IMR-90 (cell line): ENCODE data around the gene RAD51D. TPM values are rescaled to one million over a fixed set of nuclear protein-coding genes. Genes with fewer than 3 reads are reported as not detected.

ENCODE experiments used
- ATAC-seq: fragments of 200-7000 bp; cut with Tn5 transposase; 2 replicates; pipeline ENCODE4 v1.9.1; 2020; ENCODE audit warnings: low read depth, mild to moderate bottlenecking, moderate library complexity
- BruUV-seq: library from RNA; stranded (reverse); fragments of 400-500 nt; replicated peaks from 2 replicates; lab custom pipeline; 2021; lab: Mats Ljungman, UMichigan
- CTCF ChIA-PET: fragments of 300-600 bp; formaldehyde crosslinking; extraction: SDS; loops from one replicate; lab custom pipeline; 2021; ENCODE audit warnings: antibody characterized with exemption; lab: Yijun Ruan, JAX
- POLR2A ChIA-PET: fragments of 300-600 bp; sonication (Branson Sonifier 250); formaldehyde crosslinking; loops from one replicate; lab custom pipeline; 2022; ENCODE audit warnings: antibody characterized with exemption; ENCODE audit not compliant: unreplicated experiment; lab: Charles Lee
- DNase-seq: peaks from one replicate; pipeline ENCODE4 v3.0.0; 2013
- H2AFZ ChIP-seq: replicated peaks from 2 replicates; pipeline ENCODE3; 2013; ENCODE audit warnings: low read length, mild to moderate bottlenecking; ENCODE audit not compliant: poor library complexity
- H2AK5ac ChIP-seq: 2 replicates; pipeline ENCODE4 v1.6.1; 2013; ENCODE audit warnings: low read depth, low read length, inconsistent platforms
- H2AK9ac ChIP-seq: replicated peaks from 2 replicates; pipeline ENCODE3; 2013; ENCODE audit warnings: mild to moderate bottlenecking, low read depth, low read length, moderate library complexity; ENCODE audit not compliant: poor library complexity
- H2BK120ac ChIP-seq: 2 replicates; pipeline ENCODE4 v1.6.1; 2013; ENCODE audit warnings: low read depth, low read length, inconsistent platforms
- H2BK15ac ChIP-seq: 3 replicates; pipeline ENCODE4 v1.6.1; 2013; ENCODE audit warnings: low read depth, low read length, inconsistent platforms
- H2BK20ac ChIP-seq: 2 replicates; pipeline ENCODE4 v1.6.1; 2013; ENCODE audit warnings: low read depth, mild to moderate bottlenecking, inconsistent platforms, low read length, moderate library complexity
- H2BK5ac ChIP-seq: 2 replicates; pipeline ENCODE4 v1.6.1; 2013; ENCODE audit warnings: mild to moderate bottlenecking, low read depth, low read length, inconsistent platforms; ENCODE audit not compliant: poor library complexity, severe bottlenecking
- H3K14ac ChIP-seq: replicated peaks from 2 replicates; pipeline ENCODE4 v1.6.1; 2013; ENCODE audit warnings: low read depth, low read length, inconsistent platforms
- H3K18ac ChIP-seq: 2 replicates; pipeline ENCODE4 v1.6.1; 2013; ENCODE audit warnings: low read depth, low read length, control low read depth
- H3K23ac ChIP-seq: 2 replicates; pipeline ENCODE4 v1.6.1; 2013; ENCODE audit warnings: low read depth, low read length, inconsistent platforms
- H3K27ac ChIP-seq: 2 replicates; pipeline ENCODE4 v1.5.1; 2013; ENCODE audit warnings: mild to moderate bottlenecking, control low read depth, low read length; ENCODE audit not compliant: insufficient read depth
- H3K27me3 ChIP-seq: 2 replicates; pipeline ENCODE4 v1.6.1; 2013; ENCODE audit warnings: low read length; ENCODE audit not compliant: control insufficient read depth, insufficient read depth
- H3K36me3 ChIP-seq: 2 replicates; pipeline ENCODE4 v1.6.1; 2013; ENCODE audit warnings: low read length, mixed read lengths; ENCODE audit not compliant: control insufficient read depth, insufficient read depth
- H3K4ac ChIP-seq: 2 replicates; pipeline ENCODE4 v1.6.1; 2013; ENCODE audit warnings: low read depth, low read length, inconsistent platforms
- H3K4me1 ChIP-seq: 2 replicates; pipeline ENCODE4 v1.6.1; 2013; ENCODE audit warnings: low read length, mixed read lengths; ENCODE audit not compliant: control insufficient read depth, insufficient read depth
- H3K4me2 ChIP-seq: 2 replicates; pipeline ENCODE4 v1.6.1; 2013; ENCODE audit warnings: low read depth, mild to moderate bottlenecking, control low read depth, low read length, moderate library complexity
- H3K4me3 ChIP-seq: 2 replicates; pipeline ENCODE4 v1.5.1; 2013; ENCODE audit warnings: low read depth, mild to moderate bottlenecking, control low read depth, low read length, moderate library complexity; ENCODE audit not compliant: insufficient read depth
- H3K56ac ChIP-seq: 2 replicates; pipeline ENCODE4 v1.6.1; 2013; ENCODE audit warnings: low read length, inconsistent platforms; ENCODE audit not compliant: insufficient read depth; ENCODE audit errors: extremely low read depth
- H3K79me1 ChIP-seq, 2 experiments: 2 replicates each; pipeline ENCODE4 v1.6.1; 2013; ENCODE audit warnings: low read length in 2 of 2, inconsistent platforms in 1 of 2, low read depth in 1 of 2
- H3K9ac ChIP-seq: 2 replicates; pipeline ENCODE4 v1.6.1; 2013; ENCODE audit warnings: low read depth, low read length, control low read depth
- H3K9me1 ChIP-seq: 2 replicates; pipeline ENCODE4 v1.6.1; 2013; ENCODE audit warnings: low read length, inconsistent platforms; ENCODE audit not compliant: insufficient read depth
- H3K9me3 ChIP-seq: 2 replicates; pipeline ENCODE4 v1.6.1; 2013; ENCODE audit warnings: low read length; ENCODE audit not compliant: control insufficient read depth, insufficient read depth
- H4K20me1 ChIP-seq: 2 replicates; pipeline ENCODE4 v1.6.1; 2013; ENCODE audit warnings: low read length, inconsistent platforms; ENCODE audit not compliant: insufficient read depth
- H4K5ac ChIP-seq: 2 replicates; pipeline ENCODE4 v1.6.1; 2013; ENCODE audit warnings: mild to moderate bottlenecking, low read depth, low read length, control low read depth
- H4K8ac ChIP-seq, 2 experiments: 2 replicates each; pipeline ENCODE4 v1.6.1; 2013; ENCODE audit warnings: low read depth in 2 of 2, low read length in 2 of 2, control low read depth in 1 of 2, inconsistent platforms in 1 of 2
- H4K91ac ChIP-seq: 2 replicates; pipeline ENCODE4 v1.6.1; 2013; ENCODE audit warnings: low read depth, low read length, inconsistent platforms; ENCODE audit not compliant: insufficient read depth
- BHLHE40 ChIP-seq: fragments of 150-350 bp; IDR thresholded peaks from 2 replicates; pipeline ENCODE4 v1.6.1; 2016; ENCODE audit warnings: mild to moderate bottlenecking, low read depth, low read length
- CEBPB ChIP-seq: IDR thresholded peaks from 2 replicates; pipeline ENCODE4 v1.6.1; 2012; ENCODE audit warnings: low read depth, low read length, improper control_type of control experiment
- CHD1 ChIP-seq: IDR thresholded peaks from 2 replicates; pipeline ENCODE4 v1.6.1; 2012; ENCODE audit warnings: low read depth, low read length, improper control_type of control experiment
- FOS ChIP-seq: fragments of 150-350 bp; IDR thresholded peaks from 2 replicates; pipeline ENCODE4 v1.6.1; 2016; ENCODE audit warnings: low read depth, low read length
- MAFK ChIP-seq: IDR thresholded peaks from 2 replicates; pipeline ENCODE4 v1.6.1; 2012; ENCODE audit warnings: low read depth, low read length, improper control_type of control experiment
- MAZ ChIP-seq: IDR thresholded peaks from 2 replicates; pipeline ENCODE4 v1.6.1; 2012; ENCODE audit warnings: low read depth, mild to moderate bottlenecking, low read length, improper control_type of control experiment, moderate library complexity, borderline replicate concordance
- NFE2L2 ChIP-seq: fragments of 150-350 bp; IDR thresholded peaks from 2 replicates; pipeline ENCODE4 v1.6.1; 2016; ENCODE audit warnings: low read depth, mild to moderate bottlenecking, low read length
- POLR2A ChIP-seq: IDR thresholded peaks from 2 replicates; pipeline ENCODE4 v1.6.1; 2012; ENCODE audit warnings: mild to moderate bottlenecking, low read depth, low read length
- RAD21 ChIP-seq: IDR thresholded peaks from 2 replicates; pipeline ENCODE4 v1.6.1; 2012; ENCODE audit warnings: low read length, improper control_type of control experiment
- RCOR1 ChIP-seq: IDR thresholded peaks from 2 replicates; pipeline ENCODE4 v1.6.1; 2012; ENCODE audit warnings: mild to moderate bottlenecking, low read length, improper control_type of control experiment; ENCODE audit not compliant: insufficient replicate concordance
- RFX5 ChIP-seq: IDR thresholded peaks from 2 replicates; pipeline ENCODE4 v1.8.0; 2012; ENCODE audit warnings: low read depth, mild to moderate bottlenecking, low read length, moderate library complexity
- SMC3 ChIP-seq: fragments of 150-350 bp; IDR thresholded peaks from 2 replicates; pipeline ENCODE4 v1.6.1; 2016; ENCODE audit warnings: low read depth, mild to moderate bottlenecking, antibody characterized with exemption, low read length, moderate library complexity
- WGBS, 2 experiments: methylation state at CpG; one replicate each; pipeline versions ENCODE4 v1.1.5 to v1.1.7; 2013; ENCODE audit warnings: missing lambda C conversion rate in 2 of 2; ENCODE audit not compliant: insufficient read length in 1 of 2; ENCODE audit errors: extremely low coverage in 2 of 2; 5-methylcytosine and 5-hydroxymethylcytosine counted together
- dilution Hi-C: fragments of 300-500 bp; cut with HindIII; formaldehyde crosslinking; loops from one replicate; pipeline ENCODE4 v1.14.3; 2018; ENCODE audit warnings: low sequenced_read_pairs; ENCODE audit not compliant: unreplicated experiment
- in situ Hi-C: fragments of 300-500 bp; cut with MboI; formaldehyde crosslinking; loops from 3 replicates; pipeline ENCODE4 v1.14.3; 2019; ENCODE audit warnings: low sequenced_read_pairs, inconsistent platforms, mixed read lengths
- intact Hi-C: fragments of 100-400 bp; cut with micrococcal nuclease; formaldehyde crosslinking; loops from 2 replicates; pipeline ENCODE4 v1.10.0; 2022
- polyA plus RNA-seq, 3 experiments: library from polyadenylated mRNA; depleted of rRNA; stranded (reverse); fragments of >200 nt; gene quantifications; 2 replicates each; pipeline ENCODE4 v1.2.3, GENCODE V29; 2012; ENCODE audit warnings: low replicate concordance in 1 of 3
- total RNA-seq: library from RNA; depleted of rRNA; stranded (reverse); fragments of >200 nt; gene quantifications from 2 replicates; pipeline ENCODE4 v1.2.3, GENCODE V29; 2012
- TF ChIP-seq, protein P1 (sequence below): fragments of 150-350 bp; IDR thresholded peaks from 2 replicates; pipeline ENCODE4 v1.6.1; 2017; ENCODE audit warnings: mild to moderate bottlenecking, antibody characterized with exemption, low read length, low read depth
- TF ChIP-seq, protein P2 (sequence below): conservative IDR thresholded peaks from 2 replicates; pipeline ENCODE4 v1.5.1; 2012; ENCODE audit warnings: mild to moderate bottlenecking, low read depth, low read length, improper control_type of control experiment

RAD51D gene
- total and polyA plus RNA-seq, 2 of the 4 experiments (the other 2 are of a cell fraction): 10.8 to 12.7 TPM

DNA sequence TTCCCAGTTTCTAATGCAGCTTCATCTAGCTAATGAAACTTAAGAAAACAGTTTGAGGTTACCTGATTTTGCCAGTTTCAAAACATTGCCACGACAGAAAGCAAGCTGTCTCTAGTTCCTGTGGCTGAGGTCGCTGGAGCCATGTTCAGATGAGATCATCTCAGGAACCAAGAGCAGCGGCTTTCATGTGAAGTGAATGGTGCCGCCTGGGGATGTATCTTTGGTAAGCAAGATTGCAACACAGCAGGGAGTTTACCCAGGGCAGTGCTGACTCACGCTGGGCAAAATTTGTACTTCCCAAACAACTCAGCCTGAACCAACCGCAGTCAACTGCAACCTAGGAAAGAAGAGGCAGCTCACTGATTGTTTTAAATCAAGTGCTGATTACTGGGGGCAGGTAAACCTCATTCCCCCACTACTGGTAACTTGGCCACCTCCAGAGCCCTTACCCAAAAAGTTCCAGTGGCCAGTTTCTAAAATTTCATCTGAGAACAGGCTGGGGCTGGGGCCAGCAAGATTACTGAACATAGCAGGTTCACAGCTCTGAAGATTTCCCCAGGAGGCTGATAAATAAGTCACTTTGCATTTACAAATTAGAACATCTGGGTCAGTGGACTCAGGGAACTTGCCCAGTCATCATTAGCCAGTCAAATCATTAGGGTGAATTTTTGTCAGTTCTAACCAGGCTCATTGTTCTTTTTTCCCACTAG, 56.0 kb downstream of the RAD51D start, which contains the start of gene RFFL:
Gene RFFL (minus strand): TSS at position 194 of the 710 bp plus-strand sequence. CDS start 37,154 bp downstream, outside the sequence.
- Histone ChIP-seq H3K9me1 (peaks cover 8% of the 10 kb centered on the region), H3K4ac (peak within 1 kb of the TSS; percentile 90), H2BK20ac (peak within 1 kb of the TSS; percentile 83), H4K20me1 (no peaks in the 10 kb centered on the region), H3K18ac (peak within 1 kb of the TSS; percentile 88), H4K91ac (peak within 1 kb of the TSS; percentile 84), H3K36me3 (peaks cover 3% of the 10 kb centered on the region), H3K23ac (peak within 1 kb of the TSS; percentile 65), H3K56ac (peak within 1 kb of the TSS; percentile 89), H3K9me3 (no peaks in the 10 kb centered on the region), H3K14ac (peak within 1 kb of the TSS; percentile 64), H4K8ac (peak within 1 kb of the TSS; percentile 11 to 80; a peak in 3 of 4 replicates), H2BK15ac (peak within 1 kb of the TSS; percentile 90; the same call in 2 of the 3 replicates), H3K4me2 (peak within 1 kb of the TSS; percentile 53), H3K27me3 (no peaks in the 10 kb centered on the region), H4K5ac (peak within 1 kb of the TSS; percentile 66), H2BK120ac (peak within 1 kb of the TSS; percentile 85), H3K9ac (peak within 1 kb of the TSS; percentile 55), H3K4me3 (peak within 1 kb of the TSS; percentile 8; the same call in 1 of the 2 replicates), H2BK5ac (peak within 1 kb of the TSS; percentile 80), H2AFZ (peak within 1 kb of the TSS; percentile 59), H3K79me1 (peaks cover 18 to 64% of the 10 kb centered on the region in 2 experiments), H3K4me1 (peaks cover 6% of the 10 kb centered on the region), H2AK5ac (peak within 1 kb of the TSS; percentile 85), H2AK9ac (peak within 1 kb of the TSS; percentile 21), H3K27ac (peak within 1 kb of the TSS; percentile 82)
- 6% methylated on average over 2 of the region's 6 CpGs; no CpG with 5 or more reads in 1 of the 2 experiments for WGBS, 2 experiments
- in situ Hi-C loops: no loop called here
- DNase-seq (peak; percentile 99), ATAC-seq (peak; percentile 98)
- CTCF ChIA-PET: interaction anchor here (0.6 to 1.4 kb wide), 4 partner anchors 11 to 482 kb away, joined by 3 to 5 read pairs (median 4); no protein-coding TSS in a partner anchor
- no TSS peak for BruUV-seq
- intact Hi-C loops: loop anchor here (2.0 kb wide), 1 partner anchor 25 kb away; no protein-coding TSS in a partner anchor
- POLR2A ChIA-PET: interaction anchor here (1.3 kb wide), 1 partner anchor 41 kb away, joined by 3 read pairs; no protein-coding TSS in a partner anchor
- dilution Hi-C loops: no loop called here
- peak; percentile 43 for TF ChIP-seq BHLHE40
- TF ChIP-seq RCOR1: no peak
- peak; percentile 29 for TF ChIP-seq SMC3
- peak; percentile 73 for TF ChIP-seq POLR2A
- peak; percentile 61 for TF ChIP-seq MAFK
- peak; percentile 89 for TF ChIP-seq FOS
- TF ChIP-seq, protein P1, sequence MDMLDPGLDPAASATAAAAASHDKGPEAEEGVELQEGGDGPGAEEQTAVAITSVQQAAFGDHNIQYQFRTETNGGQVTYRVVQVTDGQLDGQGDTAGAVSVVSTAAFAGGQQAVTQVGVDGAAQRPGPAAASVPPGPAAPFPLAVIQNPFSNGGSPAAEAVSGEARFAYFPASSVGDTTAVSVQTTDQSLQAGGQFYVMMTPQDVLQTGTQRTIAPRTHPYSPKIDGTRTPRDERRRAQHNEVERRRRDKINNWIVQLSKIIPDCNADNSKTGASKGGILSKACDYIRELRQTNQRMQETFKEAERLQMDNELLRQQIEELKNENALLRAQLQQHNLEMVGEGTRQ: no peak
- TF ChIP-seq RFX5: no peak
- peak; percentile 100 for TF ChIP-seq CEBPB
- TF ChIP-seq, protein P2, sequence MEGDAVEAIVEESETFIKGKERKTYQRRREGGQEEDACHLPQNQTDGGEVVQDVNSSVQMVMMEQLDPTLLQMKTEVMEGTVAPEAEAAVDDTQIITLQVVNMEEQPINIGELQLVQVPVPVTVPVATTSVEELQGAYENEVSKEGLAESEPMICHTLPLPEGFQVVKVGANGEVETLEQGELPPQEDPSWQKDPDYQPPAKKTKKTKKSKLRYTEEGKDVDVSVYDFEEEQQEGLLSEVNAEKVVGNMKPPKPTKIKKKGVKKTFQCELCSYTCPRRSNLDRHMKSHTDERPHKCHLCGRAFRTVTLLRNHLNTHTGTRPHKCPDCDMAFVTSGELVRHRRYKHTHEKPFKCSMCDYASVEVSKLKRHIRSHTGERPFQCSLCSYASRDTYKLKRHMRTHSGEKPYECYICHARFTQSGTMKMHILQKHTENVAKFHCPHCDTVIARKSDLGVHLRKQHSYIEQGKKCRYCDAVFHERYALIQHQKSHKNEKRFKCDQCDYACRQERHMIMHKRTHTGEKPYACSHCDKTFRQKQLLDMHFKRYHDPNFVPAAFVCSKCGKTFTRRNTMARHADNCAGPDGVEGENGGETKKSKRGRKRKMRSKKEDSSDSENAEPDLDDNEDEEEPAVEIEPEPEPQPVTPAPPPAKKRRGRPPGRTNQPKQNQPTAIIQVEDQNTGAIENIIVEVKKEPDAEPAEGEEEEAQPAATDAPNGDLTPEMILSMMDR: peak; percentile 32
- TF ChIP-seq MAZ: no peak; the same call in 1 of the 2 replicates
- TF ChIP-seq CHD1: no peak
- peak; percentile 91 for TF ChIP-seq NFE2L2
- TF ChIP-seq RAD21: peak; percentile 39
